Measurements from ENCODE around the gene CHD2.

- no peak for TF ChIP-seq CTCF (IDR thresholded peaks at IDR 0.05; ENCODE audit: insufficient read depth, low read depth, low read length)
- no peak for TF ChIP-seq EZH2 (IDR thresholded peaks at IDR 0.05; ENCODE audit: insufficient read depth, low read length)
Measured at GRCh38 chr15:93072011-93072410, 171.9 kb downstream of the CHD2 start.

Measured in astrocyte (in vitro differentiated cells and primary cell).